HUES64 (cell line): ENCODE data around the gene DNAJC1.
"Not testable (repeated sequence)": the region's sequence is repeated elsewhere in the genome, so short reads cannot be mapped to it uniquely, and the experiment has no call there.

Experiments used
- H3K27ac ChIP-seq: 2 replicates; pipeline ENCODE4 v1.7.0; 2013; ENCODE audit warnings: low read depth, low read length, inconsistent platforms
- H3K27me3 ChIP-seq: 2 replicates; pipeline ENCODE4 v1.6.1; 2013; ENCODE audit warnings: mild to moderate bottlenecking, low read length; ENCODE audit not compliant: insufficient read depth
- H3K36me3 ChIP-seq: 2 replicates; pipeline ENCODE4 v1.6.1; 2013; ENCODE audit warnings: mild to moderate bottlenecking, low read length; ENCODE audit not compliant: insufficient read depth
- H3K4me1 ChIP-seq: 2 replicates; pipeline ENCODE4 v1.6.1; 2013; ENCODE audit warnings: mild to moderate bottlenecking, low read length, moderate library complexity; ENCODE audit not compliant: insufficient read depth
- H3K4me3 ChIP-seq: 2 replicates; pipeline ENCODE4 v1.5.1; 2013; ENCODE audit warnings: mild to moderate bottlenecking, low read length, moderate library complexity
- H3K9ac ChIP-seq: 2 replicates; pipeline ENCODE4 v1.6.1; 2013; ENCODE audit warnings: mild to moderate bottlenecking, low read depth, low read length
- H3K9me3 ChIP-seq: 2 replicates; pipeline ENCODE4 v1.6.1; 2013; ENCODE audit warnings: low read depth, low read length; ENCODE audit not compliant: insufficient read depth
- WGBS: fragments of 150-250, 120-280 bp; methylation state at CpG from one replicate; pipeline ENCODE4 v1.1.7; 2013; ENCODE audit warnings: missing lambda C conversion rate; 5-methylcytosine and 5-hydroxymethylcytosine counted together

DNAJC1 gene

DNA sequence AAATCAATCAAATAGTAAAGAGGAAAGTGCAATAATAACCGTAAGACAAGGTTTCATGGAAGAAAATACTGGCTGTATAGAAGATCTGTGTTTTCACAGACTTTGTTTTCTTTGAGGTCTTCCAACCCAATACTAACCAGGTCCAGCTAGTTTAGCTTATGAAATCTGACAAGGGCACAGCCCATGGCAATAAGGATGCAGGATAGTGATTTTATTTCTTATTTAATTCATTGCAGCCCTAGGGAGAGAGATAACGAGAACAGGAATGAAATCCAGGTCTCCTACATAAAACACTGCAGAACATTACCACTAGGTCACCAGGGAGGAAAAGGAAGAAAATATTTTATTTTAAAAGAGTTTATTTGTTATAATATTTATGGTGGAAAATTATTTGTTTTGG is 145.1 kb downstream of the DNAJC1 start:
- whole genome bisulfite sequencing, result 0% methylated on average over 1 of the region's 2 CpGs
- no peaks in the 10 kb centered on the region for H3K4me1 ChIP-seq
- H3K9me3 ChIP-seq, result no peaks in the 10 kb centered on the region
- no peaks in the 10 kb centered on the region for H3K27me3 ChIP-seq
- no peak overlapping the region for H3K9ac ChIP-seq
- no peak overlapping the region for H3K27ac ChIP-seq
- no peaks in the 10 kb centered on the region for H3K36me3 ChIP-seq
- no peak overlapping the region for H3K4me3 ChIP-seq

DNA sequence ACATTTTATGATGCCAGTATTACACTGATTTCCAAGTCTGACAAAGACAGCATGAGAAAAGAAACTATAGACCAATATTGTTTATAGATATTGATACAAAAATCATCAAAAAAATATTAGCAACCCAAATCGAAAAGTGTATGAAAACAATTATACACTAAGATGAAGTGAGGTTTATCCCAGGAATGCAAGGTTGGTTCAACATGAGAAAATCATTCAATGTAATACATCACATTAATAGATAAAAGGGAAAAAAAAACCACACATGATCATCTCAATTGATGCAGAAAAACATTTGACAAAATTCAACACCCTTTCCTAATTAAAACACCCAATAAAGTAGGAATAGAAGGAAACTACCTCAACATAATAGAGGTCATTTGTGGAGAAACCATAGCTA is 153.9 kb downstream of the DNAJC1 start:
- no peaks in the 10 kb centered on the region for H3K4me1 ChIP-seq
- no CpG with 5 or more reads among the region's 1 CpG for WGBS
- H3K27ac ChIP-seq, result no peak overlapping the region

DNA sequence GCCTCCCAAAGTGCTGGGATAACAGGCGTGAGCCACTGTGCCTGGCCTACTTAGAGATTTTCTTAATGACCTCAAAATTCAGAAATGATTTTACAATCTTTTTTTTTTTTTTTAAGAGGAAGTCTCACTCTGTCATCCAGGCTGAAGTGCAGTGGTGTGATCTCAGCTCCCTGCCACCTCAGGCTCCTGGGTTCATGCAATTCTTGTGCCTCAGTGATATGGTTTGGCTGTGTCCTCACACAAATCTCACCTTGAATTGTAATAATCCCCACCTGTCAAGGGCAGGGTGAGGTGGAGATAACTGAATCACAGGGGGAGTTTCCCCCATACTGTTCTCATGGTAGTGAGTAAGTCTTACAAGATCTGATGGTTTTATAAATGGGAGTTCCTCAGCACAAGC is 159.9 kb downstream of the DNAJC1 start:
- Histone ChIP-seq H3K9me3 (no peaks in the 10 kb centered on the region), H3K36me3 (no peaks in the 10 kb centered on the region)
- WGBS, result 94% methylated on average over 1 of the region's 1 CpG

More for the DNA sequence above, 153.9 kb downstream of the DNAJC1 start:
- H3K4me3 ChIP-seq, result no peak overlapping the region
- H3K27me3 ChIP-seq, result no peaks in the 10 kb centered on the region
- no peaks in the 10 kb centered on the region for H3K36me3 ChIP-seq
- no peak overlapping the region for H3K9ac ChIP-seq
- peaks cover 10% of the 10 kb centered on the region for H3K9me3 ChIP-seq

DNA sequence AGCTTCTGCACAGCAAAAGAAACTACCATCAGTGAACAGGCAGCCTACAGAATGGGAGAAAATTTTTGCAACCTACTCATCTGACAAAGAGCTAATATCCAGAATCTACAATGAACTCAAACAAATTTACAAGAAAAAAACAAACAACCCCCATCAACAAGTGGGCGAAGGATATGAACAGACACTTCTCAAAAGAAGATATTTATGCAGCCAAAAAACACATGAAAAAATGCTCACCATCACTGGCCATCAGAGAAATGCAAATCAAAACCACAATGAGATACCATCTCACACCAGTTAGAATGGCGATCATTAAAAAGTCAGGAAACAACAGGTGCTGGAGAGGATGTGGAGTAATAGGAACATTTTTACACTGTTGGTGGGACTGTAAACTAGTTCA is 162.3 kb downstream of the DNAJC1 start:
- 92% methylated on average over 1 of the region's 2 CpGs for WGBS
- H3K27ac ChIP-seq, H3K4me3 ChIP-seq, H3K36me3 ChIP-seq, H3K9ac ChIP-seq, H3K9me3 ChIP-seq, H3K27me3 ChIP-seq, H3K4me1 ChIP-seq: not testable (repeated sequence)

More for the DNA sequence above, 159.9 kb downstream of the DNAJC1 start:
- Histone ChIP-seq H3K4me3 (no peak overlapping the region), H3K27ac (no peak overlapping the region), H3K27me3 (no peaks in the 10 kb centered on the region), H3K9ac (no peak overlapping the region), H3K4me1 (no peaks in the 10 kb centered on the region)

DNA sequence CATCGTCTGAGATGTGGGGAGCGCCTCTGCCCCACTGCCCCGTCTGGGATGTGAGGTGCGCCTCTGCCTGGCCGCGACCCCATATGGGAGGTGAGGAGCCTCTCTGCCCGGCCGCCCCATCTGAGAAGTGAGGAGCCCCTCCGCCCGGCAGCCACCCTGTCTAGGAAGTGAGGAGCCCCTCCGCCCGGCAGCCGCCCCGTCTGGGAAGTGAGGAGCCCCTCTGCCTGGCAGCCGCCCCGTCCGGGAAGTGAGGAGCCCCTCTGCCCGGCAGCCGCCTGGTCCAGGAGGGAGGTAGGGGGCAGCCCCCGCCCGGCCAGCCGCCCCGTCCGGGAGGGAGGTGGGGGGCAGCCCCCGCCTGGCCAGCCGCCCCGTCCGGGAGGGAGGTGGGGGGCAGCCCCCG is 166.0 kb downstream of the DNAJC1 start:
- H3K4me1 ChIP-seq, H3K9ac ChIP-seq, H3K4me3 ChIP-seq, H3K27me3 ChIP-seq, H3K27ac ChIP-seq, H3K36me3 ChIP-seq: not testable (repeated sequence)
- peaks cover 30% of the 10 kb centered on the region for H3K9me3 ChIP-seq
- 97% methylated on average over 29 of the region's 29 CpGs for WGBS

DNA sequence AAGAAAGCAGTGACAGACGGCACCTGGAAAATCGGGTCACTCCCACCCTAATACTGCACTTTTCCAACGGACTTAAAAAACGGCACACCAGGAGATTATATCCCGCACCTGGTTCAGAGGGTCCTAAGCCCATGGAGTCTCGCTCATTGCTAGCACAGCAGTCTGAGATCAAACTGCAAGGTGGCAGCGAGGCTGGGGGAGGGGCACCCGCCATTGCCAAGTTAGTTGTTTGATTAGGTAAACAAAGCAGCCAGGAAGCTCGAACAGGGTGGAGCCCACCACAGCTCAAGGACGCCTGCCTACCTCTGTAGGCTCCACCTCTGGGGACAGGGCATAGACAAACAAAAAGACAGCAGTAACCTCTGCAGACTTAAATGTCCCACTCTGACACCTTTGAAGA is 169.0 kb downstream of the DNAJC1 start:
- H3K27me3 ChIP-seq, H3K27ac ChIP-seq, H3K4me3 ChIP-seq, H3K4me1 ChIP-seq, H3K9ac ChIP-seq, H3K36me3 ChIP-seq: not testable (repeated sequence)
- peaks cover 54% of the 10 kb centered on the region for H3K9me3 ChIP-seq
- 91% methylated on average over 10 of the region's 10 CpGs for WGBS

DNA sequence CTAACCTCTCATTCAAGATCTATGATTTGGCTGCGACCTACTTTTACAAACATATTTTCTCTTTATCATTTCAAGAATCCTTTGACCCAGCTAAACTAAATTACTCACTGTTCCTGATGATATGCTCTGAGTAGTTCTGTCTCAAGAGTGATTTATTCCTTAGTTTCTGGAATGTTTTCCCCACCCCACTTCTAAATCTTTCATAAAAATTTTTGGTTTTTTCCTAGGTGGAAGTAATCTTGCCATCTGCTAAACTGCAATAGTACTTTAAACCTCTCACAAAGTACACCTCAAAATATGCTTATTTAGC is 170.8 kb downstream of the DNAJC1 start:
- no peak overlapping the region for H3K27ac ChIP-seq
- H3K27me3 ChIP-seq, result no peaks in the 10 kb centered on the region
- WGBS, result 94% methylated on average over 1 of the region's 1 CpG
- H3K4me3 ChIP-seq, result no peak overlapping the region
- no peak overlapping the region for H3K9ac ChIP-seq
- H3K36me3 ChIP-seq, result no peaks in the 10 kb centered on the region
- no peaks in the 10 kb centered on the region for H3K4me1 ChIP-seq
- peaks cover 68% of the 10 kb centered on the region for H3K9me3 ChIP-seq

DNA sequence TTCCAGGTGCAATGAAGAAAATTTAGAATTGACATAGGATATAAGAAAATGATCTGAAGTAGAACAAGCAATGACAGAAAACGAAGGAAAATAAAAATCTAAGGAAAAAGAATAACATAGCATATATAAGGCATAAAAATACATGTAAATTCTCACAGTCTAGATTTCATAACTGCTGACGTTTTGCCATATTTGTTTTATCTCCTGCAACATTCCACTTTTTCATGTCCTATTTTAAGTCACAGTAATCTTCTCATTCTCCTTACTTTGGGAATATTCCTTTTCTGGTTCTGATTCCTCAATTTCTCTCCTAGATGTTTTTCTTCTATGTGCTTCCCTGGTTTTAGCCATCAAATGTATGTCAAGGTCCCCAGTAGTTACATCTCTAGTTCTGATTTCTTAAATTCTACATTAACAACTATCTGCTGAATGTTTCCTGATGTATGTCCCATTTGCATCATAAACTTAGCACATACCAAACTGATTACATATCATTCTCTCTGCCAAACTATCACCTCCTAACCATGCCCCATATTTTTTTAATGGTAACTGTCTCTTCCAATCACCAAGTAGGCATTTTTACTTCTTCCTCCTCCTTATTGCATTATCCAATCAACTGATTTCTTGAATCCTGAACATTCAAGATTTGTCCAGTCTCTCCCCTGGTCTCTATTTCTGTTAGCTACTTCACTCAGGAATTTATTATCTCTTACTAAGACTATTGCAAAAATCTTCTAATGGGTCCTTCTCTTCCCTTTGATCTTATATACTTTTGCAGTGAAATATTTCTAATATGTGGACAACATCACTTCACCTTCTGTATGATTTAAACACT is 171.3 kb downstream of the DNAJC1 start:
- peaks cover 72% of the 10 kb centered on the region for H3K9me3 ChIP-seq
- no peaks in the 10 kb centered on the region for H3K4me1 ChIP-seq
- H3K4me3 ChIP-seq, result no peak overlapping the region
- no peaks in the 10 kb centered on the region for H3K27me3 ChIP-seq
- no peak overlapping the region for H3K9ac ChIP-seq
- WGBS, result 90% methylated on average over 1 of the region's 2 CpGs
- peaks cover 2% of the 10 kb centered on the region; the same call in 1 of the 2 replicates for H3K36me3 ChIP-seq
- H3K27ac ChIP-seq, result no peak overlapping the region

DNA sequence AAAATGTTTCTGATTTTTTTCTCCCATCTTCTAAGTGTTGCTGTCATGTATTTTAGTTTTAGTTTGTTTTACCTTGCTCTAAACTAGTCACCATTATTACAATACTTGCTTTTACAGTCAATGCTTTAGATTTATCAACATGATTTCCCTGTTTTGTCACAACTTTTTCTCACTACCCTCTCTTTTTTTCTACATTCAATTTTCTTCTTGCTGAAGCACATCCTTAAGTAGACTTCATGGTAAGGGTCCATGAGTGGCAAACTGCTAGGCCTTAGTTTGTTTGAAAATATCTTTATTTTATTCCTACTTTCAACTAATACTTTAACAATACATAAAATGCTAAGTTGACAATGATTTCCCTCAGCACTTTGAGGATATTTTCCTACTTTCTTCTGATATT is 173.5 kb downstream of the DNAJC1 start:
- no peak overlapping the region for H3K4me3 ChIP-seq
- no peak overlapping the region for H3K27ac ChIP-seq
- no peaks in the 10 kb centered on the region for H3K27me3 ChIP-seq
- H3K9ac ChIP-seq, result no peak overlapping the region
- H3K9me3 ChIP-seq, result peaks cover 85% of the 10 kb centered on the region
- peaks cover 3% of the 10 kb centered on the region; the same call in 1 of the 2 replicates for H3K36me3 ChIP-seq
- H3K4me1 ChIP-seq, result no peaks in the 10 kb centered on the region

DNA sequence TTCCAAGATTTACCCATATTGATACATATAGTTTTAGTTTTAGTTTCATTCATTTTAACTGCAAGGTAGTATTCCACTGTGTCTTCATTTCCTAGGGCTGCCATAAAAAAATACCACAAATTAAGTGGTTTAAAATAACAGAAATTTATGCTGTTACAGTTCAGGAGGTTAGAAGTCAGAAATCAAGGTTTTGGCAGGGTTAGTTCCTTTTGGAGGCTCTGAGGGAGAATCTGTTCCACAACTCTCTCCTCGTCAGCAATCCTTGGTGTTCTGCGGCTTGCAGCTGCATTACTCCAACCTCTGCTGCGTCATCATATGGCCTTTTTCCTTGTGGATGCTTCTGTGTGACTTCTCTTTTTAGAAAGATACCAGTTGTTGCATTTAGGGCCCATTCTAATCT is 176.2 kb downstream of the DNAJC1 start:
- Histone ChIP-seq H3K4me3 (no peak overlapping the region), H3K27ac (no peak overlapping the region), H3K9ac (no peak overlapping the region), H3K27me3 (no peaks in the 10 kb centered on the region), H3K36me3 (peaks cover 3% of the 10 kb centered on the region; the same call in 1 of the 2 replicates), H3K9me3 (peaks cover 60% of the 10 kb centered on the region), H3K4me1 (no peaks in the 10 kb centered on the region)
- WGBS, result 94% methylated on average over 3 of the region's 3 CpGs

DNA sequence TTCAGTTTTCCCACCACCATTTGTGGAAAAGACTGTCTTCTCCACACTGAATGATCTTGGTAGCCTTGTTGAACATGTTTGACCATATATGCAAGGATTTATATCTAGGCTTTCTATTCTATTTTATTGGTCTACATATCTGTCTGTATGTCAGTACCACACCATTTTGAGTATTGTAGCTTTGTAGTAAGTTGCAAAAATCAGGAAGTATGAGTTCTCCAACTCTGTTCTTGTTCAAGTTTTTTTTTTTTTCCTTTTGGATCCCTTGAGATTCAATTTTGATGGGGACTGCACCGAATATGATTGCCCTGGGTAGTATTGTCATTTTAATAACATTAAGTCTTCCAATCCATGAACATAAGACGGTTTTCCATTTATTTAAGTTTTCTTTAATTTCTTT is 176.8 kb downstream of the DNAJC1 start:
- Histone ChIP-seq H3K36me3 (peaks cover 3% of the 10 kb centered on the region; the same call in 1 of the 2 replicates), H3K9ac (no peak overlapping the region), H3K27me3 (no peaks in the 10 kb centered on the region), H3K27ac (no peak overlapping the region), H3K4me3 (no peak overlapping the region), H3K9me3 (peaks cover 55% of the 10 kb centered on the region), H3K4me1 (no peaks in the 10 kb centered on the region)
- WGBS, result 95% methylated on average over 2 of the region's 2 CpGs

DNA sequence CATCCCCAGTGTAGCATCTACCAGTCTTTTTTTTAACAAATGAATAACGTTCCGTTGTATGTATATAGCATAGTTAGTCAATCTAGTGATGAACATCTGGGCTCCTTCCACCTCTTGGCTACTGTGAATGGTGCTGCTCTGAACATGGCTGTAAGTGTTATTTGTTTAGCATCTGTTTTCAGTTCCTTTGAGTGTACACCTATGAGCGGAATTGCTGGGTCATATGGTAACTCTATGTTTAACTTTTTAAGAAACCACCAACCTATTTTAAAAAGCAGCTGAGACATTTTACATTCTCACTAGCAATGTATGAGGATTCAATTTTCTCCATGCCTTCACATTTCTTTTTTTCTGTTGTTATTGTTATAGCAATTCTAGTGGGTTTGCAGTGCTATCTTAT is 178.2 kb downstream of the DNAJC1 start:
- peaks cover 46% of the 10 kb centered on the region for H3K9me3 ChIP-seq
- peaks cover 3% of the 10 kb centered on the region; the same call in 1 of the 2 replicates for H3K36me3 ChIP-seq
- H3K4me1 ChIP-seq, result no peaks in the 10 kb centered on the region
- WGBS, result 100% methylated on average over 3 of the region's 3 CpGs
- no peak overlapping the region for H3K9ac ChIP-seq
- no peak overlapping the region for H3K27ac ChIP-seq
- no peaks in the 10 kb centered on the region for H3K27me3 ChIP-seq
- no peak overlapping the region for H3K4me3 ChIP-seq
